GM12878 (cell line): ENCODE results near the gene CD207. TPM values are rescaled to one million over a fixed set of nuclear protein-coding genes. Genes with fewer than 3 reads are reported as not detected.

Source experiments
- ATAC-seq: fragments of 200-7000 bp; cut with Tn5 transposase; 3 replicates; pipeline ENCODE4 v1.9.1; 2020; ENCODE audit warnings: mild to moderate bottlenecking, moderate library complexity
- BruUV-seq: library from RNA; stranded (reverse); fragments of 400-500 nt; replicated peaks from 2 replicates; lab custom pipeline; 2021; lab: Mats Ljungman, UMichigan
- CTCF ChIA-PET: fragments of 300-600 bp; sonication (Branson Sonifier 250); formaldehyde crosslinking; extraction: SDS; loops from one replicate; lab custom pipeline; 2021; ENCODE audit warnings: inconsistent platforms; lab: Yijun Ruan, JAX
- POLR2A ChIA-PET: fragments of 350-600 bp; formaldehyde crosslinking; extraction: SDS; loops from one replicate; lab custom pipeline; 2021; ENCODE audit warnings: inconsistent platforms; lab: Charles Lee
- RAD21 ChIA-PET: fragments of 300-600 bp; sonication (Branson Sonifier 250); formaldehyde crosslinking; loops from one replicate; lab custom pipeline; 2023; ENCODE audit warnings: antibody characterized with exemption; ENCODE audit not compliant: unreplicated experiment; lab: Charles Lee
- SMC1A ChIA-PET: fragments of 300-600 bp; sonication (Branson Sonifier 250); formaldehyde crosslinking; loops from one replicate; lab custom pipeline; 2023; ENCODE audit not compliant: unreplicated experiment, uncharacterized antibody; lab: Charles Lee
- DNase-seq: peaks from one replicate; pipeline ENCODE4 v3.0.0-alpha.2; 2011; ENCODE audit warnings: low read depth, low spot score
- FAIRE-seq: peaks from 3 replicates; lab custom pipeline; 2011; peaks lifted over from hg19 to GRCh38; lab: Jason Lieb, UNC
- H2AFZ ChIP-seq: 2 replicates; pipeline ENCODE4 v1.6.0; 2011; ENCODE audit warnings: low read depth, low read length, control low read depth; ENCODE audit not compliant: control insufficient read depth
- H3K27ac ChIP-seq: 2 replicates; pipeline ENCODE4 v1.5.1; 2011; ENCODE audit warnings: control low read depth; ENCODE audit not compliant: control insufficient read depth, insufficient read depth
- H3K27me3 ChIP-seq, 2 experiments: replicated peaks in 1 of 2; 2 replicates each; pipeline versions ENCODE4 v1.6.0 to v1.6.1; 2011; ENCODE audit warnings: low read length in 1 of 2; ENCODE audit not compliant: control insufficient read depth in 2 of 2, insufficient read depth in 2 of 2
- H3K36me3 ChIP-seq, 2 experiments: 2 replicates each; pipeline ENCODE4 v1.5.1; 2011; ENCODE audit warnings: low read length in 1 of 2; ENCODE audit not compliant: control insufficient read depth in 2 of 2, insufficient read depth in 2 of 2
- H3K4me1 ChIP-seq: 2 replicates; pipeline ENCODE4 v1.6.1; 2011; ENCODE audit warnings: mild to moderate bottlenecking, low read length, moderate library complexity, mixed read lengths; ENCODE audit not compliant: control insufficient read depth, insufficient read depth
- H3K4me2 ChIP-seq: 2 replicates; pipeline ENCODE4 v1.6.0; 2011; ENCODE audit warnings: control low read depth; ENCODE audit not compliant: control insufficient read depth, insufficient read depth
- H3K4me3 ChIP-seq: fragments of 200-600 bp; sonication (generic); 2 replicates; pipeline ENCODE4 v1.5.1; 2016
- H3K79me2 ChIP-seq: 2 replicates; pipeline ENCODE4 v1.6.0; 2011; ENCODE audit warnings: low read length; ENCODE audit not compliant: control insufficient read depth, insufficient read depth
- H3K9ac ChIP-seq: 2 replicates; pipeline ENCODE4 v1.8.0; 2011; ENCODE audit warnings: low read length, control low read depth, mixed read lengths; ENCODE audit not compliant: control insufficient read depth, insufficient read depth
- H3K9me3 ChIP-seq: replicated peaks from 3 replicates; pipeline ENCODE4 v1.5.1; 2011; ENCODE audit warnings: mild to moderate bottlenecking, low read length; ENCODE audit not compliant: control insufficient read depth, insufficient read depth
- H4K20me1 ChIP-seq: 2 replicates; pipeline ENCODE4 v1.6.0; 2011; ENCODE audit not compliant: control insufficient read depth, insufficient read depth
- MLLT1 ChIP-seq: fragments of 450-650 bp; IDR thresholded peaks from 2 replicates; pipeline ENCODE4 v1.6.1; 2016; ENCODE audit warnings: mild to moderate bottlenecking
- MTA3 ChIP-seq: IDR thresholded peaks from 2 replicates; pipeline ENCODE4 v1.6.1; 2012; ENCODE audit warnings: low read length, inconsistent platforms, borderline replicate concordance
- MYB ChIP-seq: fragments of 150-350 bp; IDR thresholded peaks from 2 replicates; pipeline ENCODE4 v1.6.1; 2014; ENCODE audit warnings: mild to moderate bottlenecking, low read depth, low read length, borderline replicate concordance
- POLR2AphosphoS2 ChIP-seq: IDR thresholded peaks from 2 replicates; pipeline ENCODE4 v1.6.1; 2011; ENCODE audit warnings: low read depth, mild to moderate bottlenecking, low read length, improper control_type of control experiment, moderate library complexity
- SMARCA5 ChIP-seq: fragments of 450-650 bp; IDR thresholded peaks from 2 replicates; pipeline ENCODE4 v1.6.1; 2017; ENCODE audit warnings: mild to moderate bottlenecking
- TCF7 ChIP-seq: IDR thresholded peaks from 2 replicates; pipeline ENCODE4 v1.6.1; 2014; ENCODE audit warnings: antibody characterized with exemption, borderline replicate concordance
- whole genome bisulfite sequencing: methylation state at CpG from one replicate; pipeline ENCODE4 v1.1.6; 2016; ENCODE audit warnings: low lambda C conversion rate; ENCODE audit not compliant: insufficient replicate concordance, insufficient coverage; ENCODE audit errors: missing lambda C conversion rate; 5-methylcytosine and 5-hydroxymethylcytosine counted together
- in situ Hi-C: fragments of 300-500 bp; cut with MboI; formaldehyde crosslinking; loops from 9 replicates; pipeline ENCODE4 v1.14.3; 2018; ENCODE audit warnings: mixed read lengths
- intact Hi-C: fragments of 100-400 bp; cut with micrococcal nuclease; formaldehyde crosslinking; loops from one replicate; pipeline ENCODE4 v1.14.2; 2022; ENCODE audit not compliant: unreplicated experiment
- polyA plus RNA-seq, 11 experiments: library from polyadenylated mRNA; depleted of rRNA in 4 of 11; unstranded in 6 of 11; stranded (reverse) in 5 of 11; fragments of >200 nt; fragmentation: Nextera tagmentation in 4 of 11; fragmentation: Illumina TruSeq in 1 of 11; extraction: Ambion mirVana in 4 of 11; extraction: Trizol in 1 of 11; gene quantifications; 1 replicate in 1 of 11; 2 replicates in 10 of 11; pipeline versions ENCODE4 v1.2.1 to v1.2.3, GENCODE V29; 2011 to 2016; ENCODE audit warnings: inconsistent platforms in 2 of 11, missing spikeins in 2 of 11, low read depth in 1 of 11
- total RNA-seq, 4 experiments: library from RNA; depleted of rRNA in 3 of 4; stranded (reverse); fragments of >200 nt in 3 of 4; fragmentation: Illumina TruSeq in 1 of 4; extraction: Trizol in 1 of 4; gene quantifications; 2 replicates each; pipeline versions ENCODE4 v1.2.1 to v1.2.3, GENCODE V29; 2013 to 2021
- TF ChIP-seq, protein P1 (sequence below): fragments of 450-650 bp; IDR thresholded peaks from 2 replicates; pipeline ENCODE4 v1.6.1; 2016; ENCODE audit warnings: mild to moderate bottlenecking

Gene CD207
- total and polyA plus RNA-seq, 10 of the 15 experiments (the other 5 are each of a cell fraction or from before 2014, with no cell fraction given), result not detected

GRCh38 chr2:70823249-70823648, 12.4 kb downstream of the CD207 start:
- intact Hi-C loops, result no loop called here
- Histone ChIP-seq H3K27me3 (peaks cover 0 to 6% of the 10 kb centered on the region in 2 experiments; a peak in 2 of 4 replicates), H3K27ac (no peak overlapping the region), H3K4me2 (no peak overlapping the region), H3K4me3 (no peak overlapping the region), H3K36me3 (no peaks in the 10 kb centered on the region), H2AFZ (no peak overlapping the region), H4K20me1 (no peaks in the 10 kb centered on the region), H3K4me1 (no peaks in the 10 kb centered on the region), H3K9me3 (no peaks in the 10 kb centered on the region), H3K9ac (no peak overlapping the region)
- in situ Hi-C loops, result no loop called here
- WGBS, result 15% methylated on average over 5 of the region's 5 CpGs
- no TSS peak for BruUV-seq
- CTCF ChIA-PET, result no interaction called here
- RAD21 ChIA-PET, result no interaction called here
- SMC1A ChIA-PET, result no interaction called here
- no peak for DNase-seq
- ATAC-seq, result no peak
- no peak for FAIRE-seq
- POLR2A ChIA-PET, result no interaction called here
- TF ChIP-seq, protein P1, sequence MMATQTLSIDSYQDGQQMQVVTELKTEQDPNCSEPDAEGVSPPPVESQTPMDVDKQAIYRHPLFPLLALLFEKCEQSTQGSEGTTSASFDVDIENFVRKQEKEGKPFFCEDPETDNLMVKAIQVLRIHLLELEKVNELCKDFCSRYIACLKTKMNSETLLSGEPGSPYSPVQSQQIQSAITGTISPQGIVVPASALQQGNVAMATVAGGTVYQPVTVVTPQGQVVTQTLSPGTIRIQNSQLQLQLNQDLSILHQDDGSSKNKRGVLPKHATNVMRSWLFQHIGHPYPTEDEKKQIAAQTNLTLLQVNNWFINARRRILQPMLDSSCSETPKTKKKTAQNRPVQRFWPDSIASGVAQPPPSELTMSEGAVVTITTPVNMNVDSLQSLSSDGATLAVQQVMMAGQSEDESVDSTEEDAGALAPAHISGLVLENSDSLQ, result no peak
- no peak for TF ChIP-seq MLLT1
- TF ChIP-seq MYB, result no peak
- TF ChIP-seq TCF7, result no peak
- no peak for TF ChIP-seq SMARCA5
- TF ChIP-seq POLR2AphosphoS2, result no peak
- TF ChIP-seq MTA3, result no peak
- TF ChIP-seq, all 136 proteins: peak for 0
- H3K79me2 ChIP-seq, result no peaks in the 10 kb centered on the region
